Activated B cell treated with CpG ODN at 0.5 μM for 24 hours (primary cell): ENCODE data around the gene SENP7. TPM values are rescaled to one million over a fixed set of nuclear protein-coding genes. Genes with fewer than 3 reads are reported as not detected.

Experiments
- ATAC-seq: fragments of 200-7000 bp; cut with Tn5 transposase; one replicate; pipeline ENCODE4 v1.10.0; 2021; ENCODE audit warnings: low read depth, mild to moderate bottlenecking, moderate library complexity
- CTCF ChIA-PET: fragments of 350-600 bp; sonication (Branson Sonifier 250); formaldehyde crosslinking; loops from one replicate; lab custom pipeline; 2021; ENCODE audit warnings: antibody characterized with exemption; lab: Charles Lee
- POLR2A ChIA-PET: fragments of 350-600 bp; sonication (Branson Sonifier 250); formaldehyde crosslinking; loops from one replicate; lab custom pipeline; 2021; ENCODE audit warnings: antibody characterized with exemption; lab: Charles Lee
- DNase-seq: peaks from one replicate; pipeline ENCODE4 v3.0.0; 2022
- H3K27ac Mint-ChIP-seq: one replicate; pipeline ENCODE4 v1.8.0; 2020; ENCODE audit warnings: mixed read lengths
- H3K27me3 Mint-ChIP-seq: one replicate; pipeline ENCODE4 v1.8.0; 2021; ENCODE audit warnings: mixed read lengths
- H3K36me3 Mint-ChIP-seq: one replicate; pipeline ENCODE4 v1.8.0; 2021; ENCODE audit warnings: low read depth, mixed read lengths
- H3K4me1 Mint-ChIP-seq: one replicate; pipeline ENCODE4 v1.8.0; 2021; ENCODE audit warnings: mixed read lengths
- H3K4me3 Mint-ChIP-seq: one replicate; pipeline ENCODE4 v1.8.0; 2020; ENCODE audit warnings: mild to moderate bottlenecking, mixed read lengths
- H3K9me3 Mint-ChIP-seq: one replicate; pipeline ENCODE4 v1.8.0; 2020; ENCODE audit warnings: mixed read lengths
- CTCF ChIP-seq: fragments of 200-600 bp; IDR thresholded peaks from one replicate; pipeline ENCODE4 v1.8.0; 2022; ENCODE audit warnings: antibody characterized with exemption, mild to moderate bottlenecking
- intact Hi-C: fragments of 100-400 bp; cut with micrococcal nuclease; formaldehyde crosslinking; loops from one replicate; pipeline ENCODE4 v1.15.1; 2024
- total RNA-seq: library from RNA; stranded (reverse); gene quantifications from 2 replicates; pipeline ENCODE4 v1.2.3, GENCODE V29; 2022

SENP7 gene
- total RNA-seq, 1 donor from 2014 or later = 22.1 TPM

GRCh38 chr3:101536266-101536665 lies 23.3 kb upstream of the SENP7 start:
- no peak overlapping the region for H3K4me3 Mint-ChIP-seq
- ATAC-seq (no peak), DNase-seq (no peak)
- no peak overlapping the region for H3K27ac Mint-ChIP-seq
- peaks cover 8% of the 10 kb centered on the region for H3K27me3 Mint-ChIP-seq
- POLR2A ChIA-PET = no interaction called here
- no peaks in the 10 kb centered on the region for H3K9me3 Mint-ChIP-seq
- CTCF ChIA-PET = no interaction called here
- no peaks in the 10 kb centered on the region for H3K36me3 Mint-ChIP-seq
- peaks cover 4% of the 10 kb centered on the region for H3K4me1 Mint-ChIP-seq
- no peak for TF ChIP-seq CTCF
- intact Hi-C loops = no loop called here

- no peak for DNase-seq
- H3K27ac Mint-ChIP-seq = no peak overlapping the region
- ATAC-seq = no peak
- ChIA-PET CTCF (no interaction called here), POLR2A (no interaction called here)
- H3K36me3 Mint-ChIP-seq = no peaks in the 10 kb centered on the region
- intact Hi-C loops = no loop called here
- peaks cover 4% of the 10 kb centered on the region for H3K4me1 Mint-ChIP-seq
- no peak overlapping the region for H3K4me3 Mint-ChIP-seq
- peaks cover 8% of the 10 kb centered on the region for H3K27me3 Mint-ChIP-seq
- TF ChIP-seq CTCF = no peak
- H3K9me3 Mint-ChIP-seq = peaks cover under 1% of the 10 kb centered on the region
These were observed 22.2 kb upstream of the SENP7 start for GRCh38 chr3:101535221-101535620.

- ChIA-PET CTCF (no interaction called here), POLR2A (no interaction called here)
- Mint-ChIP-seq H3K27me3 (peaks cover 4% of the 10 kb centered on the region), H3K27ac (no peak overlapping the region), H3K4me1 (peaks cover 4% of the 10 kb centered on the region), H3K36me3 (no peaks in the 10 kb centered on the region), H3K9me3 (peaks cover 4% of the 10 kb centered on the region), H3K4me3 (no peak overlapping the region)
- no peak for TF ChIP-seq CTCF
- DNase-seq (no peak), ATAC-seq (no peak)
- intact Hi-C loops = no loop called here
These were observed 20.6 kb upstream of the SENP7 start for GRCh38 chr3:101533603-101533968.

- peaks cover 4% of the 10 kb centered on the region for H3K9me3 Mint-ChIP-seq
- intact Hi-C loops = no loop called here
- no peak overlapping the region for H3K27ac Mint-ChIP-seq
- H3K27me3 Mint-ChIP-seq = peaks cover 4% of the 10 kb centered on the region
- peaks cover 4% of the 10 kb centered on the region for H3K4me1 Mint-ChIP-seq
- H3K4me3 Mint-ChIP-seq = no peak overlapping the region
- ATAC-seq = no peak
- CTCF ChIA-PET = no interaction called here
- POLR2A ChIA-PET = no interaction called here
- no peak for DNase-seq
- no peaks in the 10 kb centered on the region for H3K36me3 Mint-ChIP-seq
- TF ChIP-seq CTCF = no peak
These were observed 20.0 kb upstream of the SENP7 start for GRCh38 chr3:101532783-101533602.

- H3K27me3 Mint-ChIP-seq = peaks cover 4% of the 10 kb centered on the region
- no peak for ATAC-seq
- H3K36me3 Mint-ChIP-seq = no peaks in the 10 kb centered on the region
- no peak overlapping the region for H3K27ac Mint-ChIP-seq
- H3K9me3 Mint-ChIP-seq = peaks cover 4% of the 10 kb centered on the region
- DNase-seq = no peak
- no peak overlapping the region for H3K4me3 Mint-ChIP-seq
- intact Hi-C loops = no loop called here
- CTCF ChIA-PET = no interaction called here
- no peak for TF ChIP-seq CTCF
- H3K4me1 Mint-ChIP-seq = no peaks in the 10 kb centered on the region
- POLR2A ChIA-PET = no interaction called here
These were observed 18.6 kb upstream of the SENP7 start for GRCh38 chr3:101531473-101532086.
